ENCODE results near the gene PCLO. TPM values are rescaled to one million over a fixed set of nuclear protein-coding genes. Genes with fewer than 3 reads are reported as not detected.

The PCLO gene
- total RNA-seq, 4 donors from 2014 or later, result 2.3 to 5.0 (median 2.7) TPM

GRCh38 chr7:83111391-83111790, 51.3 kb downstream of the PCLO start:
- H3K27ac ChIP-seq (replicated peaks in 1 of 4), result no peak overlapping the region
- 81% methylated on average over 2 of the region's 2 CpGs for WGBS
- no peaks in the 10 kb centered on the region for H3K27me3 ChIP-seq
- TF ChIP-seq POLR2AphosphoS5 (IDR thresholded peaks at IDR 0.05) (no peak), EP300 (IDR thresholded peaks at IDR 0.05) (no peak), POLR2A (IDR thresholded peaks at IDR 0.05; ENCODE audit: low read depth) (no peak)
- TF ChIP-seq, protein P1, sequence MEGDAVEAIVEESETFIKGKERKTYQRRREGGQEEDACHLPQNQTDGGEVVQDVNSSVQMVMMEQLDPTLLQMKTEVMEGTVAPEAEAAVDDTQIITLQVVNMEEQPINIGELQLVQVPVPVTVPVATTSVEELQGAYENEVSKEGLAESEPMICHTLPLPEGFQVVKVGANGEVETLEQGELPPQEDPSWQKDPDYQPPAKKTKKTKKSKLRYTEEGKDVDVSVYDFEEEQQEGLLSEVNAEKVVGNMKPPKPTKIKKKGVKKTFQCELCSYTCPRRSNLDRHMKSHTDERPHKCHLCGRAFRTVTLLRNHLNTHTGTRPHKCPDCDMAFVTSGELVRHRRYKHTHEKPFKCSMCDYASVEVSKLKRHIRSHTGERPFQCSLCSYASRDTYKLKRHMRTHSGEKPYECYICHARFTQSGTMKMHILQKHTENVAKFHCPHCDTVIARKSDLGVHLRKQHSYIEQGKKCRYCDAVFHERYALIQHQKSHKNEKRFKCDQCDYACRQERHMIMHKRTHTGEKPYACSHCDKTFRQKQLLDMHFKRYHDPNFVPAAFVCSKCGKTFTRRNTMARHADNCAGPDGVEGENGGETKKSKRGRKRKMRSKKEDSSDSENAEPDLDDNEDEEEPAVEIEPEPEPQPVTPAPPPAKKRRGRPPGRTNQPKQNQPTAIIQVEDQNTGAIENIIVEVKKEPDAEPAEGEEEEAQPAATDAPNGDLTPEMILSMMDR (IDR thresholded peaks at IDR 0.05), result no peak
- H3K9me3 ChIP-seq, result no peaks in the 10 kb centered on the region
- H3K36me3 ChIP-seq, result no peaks in the 10 kb centered on the region
- no peak overlapping the region for H3K4me3 ChIP-seq
- H3K4me1 ChIP-seq, result no peaks in the 10 kb centered on the region
- intact Hi-C loops (cut with DNase I), result no loop called here
- no peak for DNase-seq (ENCODE audit: extremely low spot score)

- intact Hi-C loops (cut with DNase I), result no loop called here
- WGBS, result 46% methylated on average over 2 of the region's 2 CpGs
These were observed 53.3 kb downstream of the PCLO start for GRCh38 chr7:83109352-83109751.

GRCh38 chr7:83105948-83106347, 56.7 kb downstream of the PCLO start:
- H3K27ac ChIP-seq (replicated peaks in 1 of 4), result no peak overlapping the region
- no peaks in the 10 kb centered on the region for H3K4me1 ChIP-seq
- no peaks in the 10 kb centered on the region for H3K36me3 ChIP-seq
- no peak overlapping the region for H3K4me3 ChIP-seq
- TF ChIP-seq POLR2AphosphoS5 (IDR thresholded peaks at IDR 0.05) (no peak), POLR2A (IDR thresholded peaks at IDR 0.05; ENCODE audit: low read depth) (no peak), EP300 (IDR thresholded peaks at IDR 0.05) (no peak)
- TF ChIP-seq, protein P1 (IDR thresholded peaks at IDR 0.05), result no peak
- WGBS, result 46% methylated on average over 2 of the region's 2 CpGs
- no peak for DNase-seq (ENCODE audit: extremely low spot score)
- H3K9me3 ChIP-seq, result no peaks in the 10 kb centered on the region
- no peaks in the 10 kb centered on the region for H3K27me3 ChIP-seq
- intact Hi-C loops (cut with DNase I), result no loop called here

More at GRCh38 chr7:83109352-83109751, 53.3 kb downstream of the PCLO start:
- Histone ChIP-seq H3K27me3 (no peaks in the 10 kb centered on the region), H3K4me3 (no peak overlapping the region), H3K4me1 (no peaks in the 10 kb centered on the region), H3K9me3 (no peaks in the 10 kb centered on the region), H3K36me3 (no peaks in the 10 kb centered on the region), H3K27ac (replicated peaks in 1 of 4) (no peak overlapping the region)
- TF ChIP-seq, protein P1 (IDR thresholded peaks at IDR 0.05), result no peak
- no peak for TF ChIP-seq EP300 (IDR thresholded peaks at IDR 0.05)
- no peak for TF ChIP-seq POLR2A (IDR thresholded peaks at IDR 0.05; ENCODE audit: low read depth)
- no peak for TF ChIP-seq POLR2AphosphoS5 (IDR thresholded peaks at IDR 0.05)
- DNase-seq (ENCODE audit: extremely low spot score), result no peak

- H3K27ac ChIP-seq (replicated peaks in 1 of 4), result no peak overlapping the region
- intact Hi-C loops (cut with DNase I), result no loop called here
- no peak for DNase-seq (ENCODE audit: extremely low spot score)
- whole genome bisulfite sequencing, result 74% methylated on average over 1 of the region's 1 CpG
- H3K4me1 ChIP-seq, result no peaks in the 10 kb centered on the region
- H3K27me3 ChIP-seq, result no peaks in the 10 kb centered on the region
- TF ChIP-seq EP300 (IDR thresholded peaks at IDR 0.05) (no peak), POLR2A (IDR thresholded peaks at IDR 0.05; ENCODE audit: low read depth) (no peak), POLR2AphosphoS5 (IDR thresholded peaks at IDR 0.05) (no peak)
- TF ChIP-seq, protein P1 (IDR thresholded peaks at IDR 0.05), result no peak
- H3K36me3 ChIP-seq, result no peaks in the 10 kb centered on the region
- no peaks in the 10 kb centered on the region for H3K9me3 ChIP-seq
- H3K4me3 ChIP-seq, result no peak overlapping the region
These were observed 57.6 kb downstream of the PCLO start for GRCh38 chr7:83105063-83105462.

DNA sequence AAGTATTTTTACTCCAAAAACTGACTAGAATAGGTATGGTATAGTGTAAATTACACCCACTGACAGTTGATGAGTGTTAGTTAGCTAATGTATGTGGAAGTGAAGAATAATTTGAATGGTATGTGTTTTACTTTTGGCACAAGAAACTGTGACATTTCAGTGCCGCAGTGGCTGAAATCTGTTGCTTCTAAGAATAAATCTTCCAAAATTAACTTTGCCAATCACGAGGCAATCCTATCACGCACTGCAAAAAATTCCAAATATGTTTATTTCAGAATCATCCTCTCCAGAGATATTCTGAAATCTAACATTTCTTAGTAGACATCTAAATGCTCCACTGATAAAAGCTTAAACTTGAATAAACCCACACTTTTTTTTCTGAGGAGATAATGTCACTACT, 61.2 kb downstream of the PCLO start:
- Histone ChIP-seq H3K4me3 (no peak overlapping the region), H3K27me3 (no peaks in the 10 kb centered on the region), H3K4me1 (no peaks in the 10 kb centered on the region), H3K27ac (replicated peaks in 1 of 4) (no peak overlapping the region), H3K9me3 (no peaks in the 10 kb centered on the region), H3K36me3 (no peaks in the 10 kb centered on the region)
- no peak for TF ChIP-seq POLR2AphosphoS5 (IDR thresholded peaks at IDR 0.05)
- TF ChIP-seq, protein P1 (IDR thresholded peaks at IDR 0.05), result no peak
- DNase-seq (ENCODE audit: extremely low spot score), result no peak
- intact Hi-C loops (cut with DNase I), result no loop called here
- 60% methylated on average over 3 of the region's 3 CpGs for WGBS

All from esophagus muscularis mucosa (tissue), 4 donors.